ENCODE results near the gene SF3B3.

- no peak for TF ChIP-seq CTCF (IDR thresholded peaks at IDR 0.05; ENCODE audit: low read depth, low read length)
- no peak for TF ChIP-seq EZH2phosphoT487 (IDR thresholded peaks at IDR 0.05; ENCODE audit: low read depth)
Observed at GRCh38 chr16:70597135-70597835, 73.7 kb downstream of the SF3B3 start.
